Activated CD8-positive, alpha-beta T cell treated with anti-CD3 and anti-CD28 coated beads for 36 hours (primary cell): Measurements from ENCODE around the gene DNPH1. TPM values are rescaled to one million over a fixed set of nuclear protein-coding genes. Genes with fewer than 3 reads are reported as not detected.

Experiments used
- ATAC-seq: fragments of 200-7000 bp; cut with Tn5 transposase; one replicate; pipeline ENCODE4 v1.10.0; 2021; ENCODE audit warnings: mild to moderate bottlenecking, moderate library complexity
- CTCF ChIA-PET: fragments of 350-600 bp; sonication (Branson Sonifier 250); formaldehyde crosslinking; loops from one replicate; lab custom pipeline; 2021; ENCODE audit warnings: antibody characterized with exemption; lab: Charles Lee
- POLR2A ChIA-PET: fragments of 350-600 bp; sonication (Branson Sonifier 250); formaldehyde crosslinking; loops from one replicate; lab custom pipeline; 2021; ENCODE audit warnings: antibody characterized with exemption; lab: Charles Lee
- DNase-seq: peaks from one replicate; pipeline ENCODE4 v3.0.0-alpha.2; 2020
- H3K27ac Mint-ChIP-seq: one replicate; pipeline ENCODE4 v1.8.0; 2021; ENCODE audit warnings: mild to moderate bottlenecking, mixed read lengths
- H3K27me3 Mint-ChIP-seq: one replicate; pipeline ENCODE4 v1.8.0; 2021; ENCODE audit warnings: mixed read lengths
- H3K36me3 Mint-ChIP-seq: one replicate; pipeline ENCODE4 v1.8.0; 2021; ENCODE audit warnings: low read depth, mixed read lengths
- H3K4me1 Mint-ChIP-seq: one replicate; pipeline ENCODE4 v1.8.0; 2021; ENCODE audit warnings: low read depth, mixed read lengths
- H3K4me3 Mint-ChIP-seq: one replicate; pipeline ENCODE4 v1.8.0; 2021; ENCODE audit warnings: mild to moderate bottlenecking, moderate library complexity, mixed read lengths
- H3K9me3 Mint-ChIP-seq: one replicate; pipeline ENCODE4 v1.8.0; 2021; ENCODE audit warnings: mixed read lengths
- CTCF ChIP-seq: fragments of 200-600 bp; IDR thresholded peaks from one replicate; pipeline ENCODE4 v1.8.0; 2022; ENCODE audit warnings: antibody characterized with exemption, mild to moderate bottlenecking
- intact Hi-C: fragments of 100-400 bp; cut with micrococcal nuclease; formaldehyde crosslinking; loops from one replicate; pipeline ENCODE4 v1.10.0; 2022
- total RNA-seq, 2 experiments: library from RNA; stranded (reverse); gene quantifications; one replicate each; pipeline ENCODE4 v1.2.3, GENCODE V29; 2021

The DNPH1 gene
- total RNA-seq, 2 experiments from 2014 or later, result 86.2 to 86.5 TPM

GRCh38 chr6:43211955-43212354 lies 17.3 kb downstream of the DNPH1 start:
- no peak for TF ChIP-seq CTCF
- DNase-seq (no peak), ATAC-seq (no peak)
- H3K27ac Mint-ChIP-seq, result no peak overlapping the region
- ChIA-PET CTCF (no interaction called here), POLR2A (interaction anchor here (1.2 to 1.4 kb wide), 3 partner anchors 12 to 30 kb away, joined by 3 to 6 read pairs (median 3); partner anchors contain the start of gene CUL9)
- intact Hi-C loops, result no loop called here
- H3K4me3 Mint-ChIP-seq, result no peak overlapping the region
- peaks cover 9% of the 10 kb centered on the region for H3K36me3 Mint-ChIP-seq
- no peaks in the 10 kb centered on the region for H3K4me1 Mint-ChIP-seq
- H3K9me3 Mint-ChIP-seq, result no peaks in the 10 kb centered on the region
- no peaks in the 10 kb centered on the region for H3K27me3 Mint-ChIP-seq

GRCh38 chr6:43207286-43207685 lies 22.0 kb downstream of the DNPH1 start:
- TF ChIP-seq CTCF, result no peak
- H3K27me3 Mint-ChIP-seq, result no peaks in the 10 kb centered on the region
- peaks cover 8% of the 10 kb centered on the region for H3K36me3 Mint-ChIP-seq
- POLR2A ChIA-PET, result no interaction called here
- no peaks in the 10 kb centered on the region for H3K9me3 Mint-ChIP-seq
- H3K27ac Mint-ChIP-seq, result peak overlapping the region; percentile 63
- ATAC-seq, result no peak
- CTCF ChIA-PET, result no interaction called here
- no peaks in the 10 kb centered on the region for H3K4me1 Mint-ChIP-seq
- no peak overlapping the region for H3K4me3 Mint-ChIP-seq
- intact Hi-C loops, result no loop called here
- DNase-seq, result no peak

- H3K4me1 Mint-ChIP-seq, result no peaks in the 10 kb centered on the region
- DNase-seq (no peak), ATAC-seq (no peak)
- CTCF ChIA-PET, result no interaction called here
- no peak for TF ChIP-seq CTCF
- H3K36me3 Mint-ChIP-seq, result peaks cover 8% of the 10 kb centered on the region
- H3K9me3 Mint-ChIP-seq, result no peaks in the 10 kb centered on the region
- intact Hi-C loops, result no loop called here
- POLR2A ChIA-PET, result interaction anchor here (0.9 to 1.6 kb wide), 3 partner anchors 14 to 298 kb away, joined by 3 to 4 read pairs (median 3); no protein-coding TSS in a partner anchor
- no peaks in the 10 kb centered on the region for H3K27me3 Mint-ChIP-seq
- H3K27ac Mint-ChIP-seq, result no peak overlapping the region
- no peak overlapping the region for H3K4me3 Mint-ChIP-seq
These were observed 23.4 kb downstream of the DNPH1 start for GRCh38 chr6:43205849-43206248.

GRCh38 chr6:43204271-43205105 lies 24.8 kb downstream of the DNPH1 start:
- no peak overlapping the region for H3K27ac Mint-ChIP-seq
- no peaks in the 10 kb centered on the region for H3K4me1 Mint-ChIP-seq
- no peaks in the 10 kb centered on the region for H3K9me3 Mint-ChIP-seq
- no peak overlapping the region for H3K4me3 Mint-ChIP-seq
- no peaks in the 10 kb centered on the region for H3K27me3 Mint-ChIP-seq
- POLR2A ChIA-PET, result interaction anchor here (1.3 to 1.6 kb wide), 2 partner anchors 13 to 20 kb away, joined by 3 to 4 read pairs; no protein-coding TSS in a partner anchor
- CTCF ChIA-PET, result interaction anchor here (1.3 kb wide), 1 partner anchor 19 kb away, joined by 3 read pairs; no protein-coding TSS in a partner anchor
- TF ChIP-seq CTCF, result no peak
- H3K36me3 Mint-ChIP-seq, result peaks cover 12% of the 10 kb centered on the region
- DNase-seq (no peak), ATAC-seq (no peak)
- intact Hi-C loops, result no loop called here

- DNase-seq (no peak), ATAC-seq (no peak)
- H3K27ac Mint-ChIP-seq, result no peak overlapping the region
- H3K4me3 Mint-ChIP-seq, result no peak overlapping the region
- intact Hi-C loops, result no loop called here
- H3K27me3 Mint-ChIP-seq, result no peaks in the 10 kb centered on the region
- no peaks in the 10 kb centered on the region for H3K9me3 Mint-ChIP-seq
- H3K36me3 Mint-ChIP-seq, result peaks cover 12% of the 10 kb centered on the region
- ChIA-PET CTCF (interaction anchor here (1.3 kb wide), 1 partner anchor 18 kb away, joined by 3 read pairs; no protein-coding TSS in a partner anchor), POLR2A (interaction anchor here (1.2 to 3.0 kb wide), 2 partner anchors 12 to 20 kb away, joined by 3 to 9 read pairs; no protein-coding TSS in a partner anchor)
- no peak for TF ChIP-seq CTCF
- H3K4me1 Mint-ChIP-seq, result no peaks in the 10 kb centered on the region
These were observed 25.6 kb downstream of the DNPH1 start for GRCh38 chr6:43203718-43204095.
